ENCODE measurements around the gene ALX3. TPM values are rescaled to one million over a fixed set of nuclear protein-coding genes. Genes with fewer than 3 reads are reported as not detected.

Gene ALX3
- total RNA-seq, 1 donor from 2014 or later, result not detected

GRCh38 chr1:110106013-110106941 lies 35.8 kb upstream of the ALX3 start:
- intact Hi-C loops (cut with DNase I), result loop anchor here (10.0 kb wide), 1 partner anchor 51 kb away; no protein-coding TSS in a partner anchor

GRCh38 chr1:110102081-110102480 lies 31.6 kb upstream of the ALX3 start:
- H3K9me3 ChIP-seq, result no peaks in the 10 kb centered on the region
- no peaks in the 10 kb centered on the region for H3K36me3 ChIP-seq
- no peaks in the 10 kb centered on the region for H3K4me1 ChIP-seq
- TF ChIP-seq, protein P1, sequence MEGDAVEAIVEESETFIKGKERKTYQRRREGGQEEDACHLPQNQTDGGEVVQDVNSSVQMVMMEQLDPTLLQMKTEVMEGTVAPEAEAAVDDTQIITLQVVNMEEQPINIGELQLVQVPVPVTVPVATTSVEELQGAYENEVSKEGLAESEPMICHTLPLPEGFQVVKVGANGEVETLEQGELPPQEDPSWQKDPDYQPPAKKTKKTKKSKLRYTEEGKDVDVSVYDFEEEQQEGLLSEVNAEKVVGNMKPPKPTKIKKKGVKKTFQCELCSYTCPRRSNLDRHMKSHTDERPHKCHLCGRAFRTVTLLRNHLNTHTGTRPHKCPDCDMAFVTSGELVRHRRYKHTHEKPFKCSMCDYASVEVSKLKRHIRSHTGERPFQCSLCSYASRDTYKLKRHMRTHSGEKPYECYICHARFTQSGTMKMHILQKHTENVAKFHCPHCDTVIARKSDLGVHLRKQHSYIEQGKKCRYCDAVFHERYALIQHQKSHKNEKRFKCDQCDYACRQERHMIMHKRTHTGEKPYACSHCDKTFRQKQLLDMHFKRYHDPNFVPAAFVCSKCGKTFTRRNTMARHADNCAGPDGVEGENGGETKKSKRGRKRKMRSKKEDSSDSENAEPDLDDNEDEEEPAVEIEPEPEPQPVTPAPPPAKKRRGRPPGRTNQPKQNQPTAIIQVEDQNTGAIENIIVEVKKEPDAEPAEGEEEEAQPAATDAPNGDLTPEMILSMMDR (IDR thresholded peaks at IDR 0.05), result no peak
- no peak overlapping the region for H3K27ac ChIP-seq
- ATAC-seq, result no peak
- no peak overlapping the region for H3K4me3 ChIP-seq
- no peaks in the 10 kb centered on the region for H3K27me3 ChIP-seq
- intact Hi-C loops (cut with DNase I), result loop anchor here (10.0 kb wide), 1 partner anchor 47 kb away; no protein-coding TSS in a partner anchor
- DNase-seq, result no peak

More at GRCh38 chr1:110106013-110106941, 35.8 kb upstream of the ALX3 start:
- DNase-seq, result peak; percentile 73
- TF ChIP-seq, protein P1 (IDR thresholded peaks at IDR 0.05), result peak; percentile 92
- no peak overlapping the region for H3K27ac ChIP-seq
- H3K4me3 ChIP-seq, result no peak overlapping the region
- H3K9me3 ChIP-seq, result no peaks in the 10 kb centered on the region
- H3K27me3 ChIP-seq, result no peaks in the 10 kb centered on the region
- peak; percentile 91 for ATAC-seq
- no peaks in the 10 kb centered on the region for H3K4me1 ChIP-seq
- no peaks in the 10 kb centered on the region for H3K36me3 ChIP-seq

GRCh38 chr1:110100335-110100734 lies 29.9 kb upstream of the ALX3 start:
- intact Hi-C loops (cut with DNase I), result loop anchor here (10.0 kb wide), 1 partner anchor 46 kb away; no protein-coding TSS in a partner anchor
- no peaks in the 10 kb centered on the region for H3K9me3 ChIP-seq
- peaks cover 5% of the 10 kb centered on the region for H3K27me3 ChIP-seq
- no peak for ATAC-seq
- H3K4me3 ChIP-seq, result no peak overlapping the region
- DNase-seq, result no peak
- H3K27ac ChIP-seq, result no peak overlapping the region
- H3K36me3 ChIP-seq, result no peaks in the 10 kb centered on the region
- H3K4me1 ChIP-seq, result no peaks in the 10 kb centered on the region
- TF ChIP-seq, protein P1 (IDR thresholded peaks at IDR 0.05), result no peak

DNA sequence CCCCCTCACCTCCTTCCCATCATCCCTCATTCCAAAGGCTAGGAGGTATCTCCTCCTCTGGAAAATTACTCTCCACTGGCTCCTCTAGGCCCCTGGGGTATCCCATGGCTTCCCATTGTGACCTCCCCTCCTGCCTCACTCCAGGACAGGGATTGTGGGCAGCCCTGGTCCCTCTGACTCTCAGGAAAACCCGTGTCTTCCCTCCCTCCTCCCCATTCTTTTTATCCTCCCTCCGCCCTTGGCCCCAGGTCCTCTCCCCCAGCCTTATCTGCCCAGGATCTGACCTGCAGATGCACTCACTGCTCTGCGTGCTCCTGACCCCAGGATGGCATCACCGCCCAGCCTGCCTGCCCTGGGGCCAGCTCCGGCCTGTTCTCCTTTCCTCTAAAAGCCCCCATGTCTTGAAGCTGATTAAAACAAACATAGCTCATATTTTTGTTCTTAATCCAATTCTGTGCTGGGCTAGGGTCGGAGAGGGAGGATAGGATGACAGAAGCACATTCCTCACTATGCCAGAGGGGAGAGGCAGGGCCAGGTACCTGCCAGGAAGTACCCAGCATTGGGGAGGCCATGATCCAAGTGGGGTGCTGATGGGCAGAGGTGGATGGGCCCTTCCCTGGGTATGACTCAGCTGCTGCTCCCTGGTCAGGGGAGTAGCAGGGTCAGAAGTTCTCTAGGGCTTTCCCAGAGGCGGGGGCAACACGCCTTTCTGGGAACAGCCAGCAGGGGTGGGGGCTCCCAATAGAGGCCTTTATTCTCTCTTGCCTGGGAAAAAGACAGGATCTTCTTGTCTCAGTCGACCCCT lies 28.0 kb upstream of the ALX3 start:
- TF ChIP-seq, protein P1 (IDR thresholded peaks at IDR 0.05), result no peak
- no peak for DNase-seq
- no peak overlapping the region for H3K4me3 ChIP-seq
- no peak overlapping the region for H3K27ac ChIP-seq
- intact Hi-C loops (cut with DNase I), result no loop called here
- no peaks in the 10 kb centered on the region for H3K36me3 ChIP-seq
- H3K9me3 ChIP-seq, result no peaks in the 10 kb centered on the region
- H3K4me1 ChIP-seq, result no peaks in the 10 kb centered on the region
- H3K27me3 ChIP-seq, result peaks cover 5% of the 10 kb centered on the region
- no peak for ATAC-seq

- Histone ChIP-seq H3K4me3 (no peak overlapping the region), H3K36me3 (no peaks in the 10 kb centered on the region), H3K27me3 (peaks cover 5% of the 10 kb centered on the region), H3K4me1 (no peaks in the 10 kb centered on the region), H3K27ac (no peak overlapping the region), H3K9me3 (no peaks in the 10 kb centered on the region)
- DNase-seq, result no peak
- TF ChIP-seq, protein P1 (IDR thresholded peaks at IDR 0.05), result no peak
- no peak for ATAC-seq
- intact Hi-C loops (cut with DNase I), result no loop called here
Observed at GRCh38 chr1:110097507-110098221, 27.2 kb upstream of the ALX3 start.

Data from upper lobe of right lung (tissue), 1 donor.